ENCODE data around the gene KRTAP1-4. TPM values are rescaled to one million over a fixed set of nuclear protein-coding genes. Genes with fewer than 3 reads are reported as not detected.
"Not testable (repeated sequence)": the region's sequence is repeated elsewhere in the genome, so short reads cannot be mapped to it uniquely, and the experiment has no call there.

Gene KRTAP1-4
- total RNA-seq, 1 donor: not detected

DNA sequence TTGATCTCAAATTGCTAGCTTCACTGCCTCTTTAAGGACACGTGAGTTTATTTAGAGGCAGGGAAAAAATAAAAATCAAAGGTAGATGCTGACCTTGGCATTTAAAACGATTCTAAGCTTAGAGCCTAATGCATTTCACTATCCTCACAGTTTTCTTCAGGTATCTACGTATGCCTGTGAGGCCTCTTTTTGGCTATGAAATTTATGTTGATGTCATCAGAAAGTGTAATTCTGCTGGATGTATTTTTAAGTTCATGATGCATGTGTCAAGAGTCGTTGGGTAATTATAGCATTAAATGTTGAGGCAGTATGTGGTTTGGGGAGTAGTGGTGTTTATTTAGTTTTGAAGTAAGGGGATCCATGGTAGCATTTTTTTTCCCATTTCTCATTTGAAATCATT, 26.1 kb downstream of the KRTAP1-4 start:
- DNase-seq (ENCODE audit: low read depth): no peak
- H3K4me3 ChIP-seq (ENCODE audit: low read depth, low read length): no peak overlapping the region
- TF ChIP-seq, protein P1, sequence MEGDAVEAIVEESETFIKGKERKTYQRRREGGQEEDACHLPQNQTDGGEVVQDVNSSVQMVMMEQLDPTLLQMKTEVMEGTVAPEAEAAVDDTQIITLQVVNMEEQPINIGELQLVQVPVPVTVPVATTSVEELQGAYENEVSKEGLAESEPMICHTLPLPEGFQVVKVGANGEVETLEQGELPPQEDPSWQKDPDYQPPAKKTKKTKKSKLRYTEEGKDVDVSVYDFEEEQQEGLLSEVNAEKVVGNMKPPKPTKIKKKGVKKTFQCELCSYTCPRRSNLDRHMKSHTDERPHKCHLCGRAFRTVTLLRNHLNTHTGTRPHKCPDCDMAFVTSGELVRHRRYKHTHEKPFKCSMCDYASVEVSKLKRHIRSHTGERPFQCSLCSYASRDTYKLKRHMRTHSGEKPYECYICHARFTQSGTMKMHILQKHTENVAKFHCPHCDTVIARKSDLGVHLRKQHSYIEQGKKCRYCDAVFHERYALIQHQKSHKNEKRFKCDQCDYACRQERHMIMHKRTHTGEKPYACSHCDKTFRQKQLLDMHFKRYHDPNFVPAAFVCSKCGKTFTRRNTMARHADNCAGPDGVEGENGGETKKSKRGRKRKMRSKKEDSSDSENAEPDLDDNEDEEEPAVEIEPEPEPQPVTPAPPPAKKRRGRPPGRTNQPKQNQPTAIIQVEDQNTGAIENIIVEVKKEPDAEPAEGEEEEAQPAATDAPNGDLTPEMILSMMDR (IDR thresholded peaks at IDR 0.05; ENCODE audit: insufficient read depth, low read length): no peak

GRCh38 chr17:41002814-41003213, 27.2 kb downstream of the KRTAP1-4 start:
- TF ChIP-seq, protein P1 (IDR thresholded peaks at IDR 0.05; ENCODE audit: insufficient read depth, low read length): no peak
- DNase-seq (ENCODE audit: low read depth): no peak
- H3K4me3 ChIP-seq (ENCODE audit: low read depth, low read length): no peak overlapping the region

DNA sequence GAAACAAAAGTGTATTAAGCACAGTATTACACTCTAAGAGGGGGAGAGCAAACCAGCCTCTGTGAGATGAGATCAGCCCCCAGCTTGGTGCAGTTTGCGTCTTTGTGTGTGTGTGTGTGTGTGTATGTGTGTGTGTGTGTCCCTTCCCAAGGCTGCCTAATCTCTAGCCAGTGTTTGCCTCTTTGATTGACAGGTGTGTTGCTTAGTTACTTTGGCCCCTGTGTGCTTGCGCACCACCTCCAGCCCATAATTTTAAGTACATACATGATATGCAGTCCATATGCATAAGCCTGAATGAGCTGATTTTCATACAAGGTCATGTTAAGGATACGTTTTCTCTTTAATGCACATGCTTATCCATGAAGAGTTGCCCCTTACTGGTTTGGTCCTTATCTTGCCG, 28.2 kb downstream of the KRTAP1-4 start:
- no peak overlapping the region for H3K4me3 ChIP-seq (ENCODE audit: low read depth, low read length)
- TF ChIP-seq, protein P1 (IDR thresholded peaks at IDR 0.05; ENCODE audit: insufficient read depth, low read length): no peak
- no peak for DNase-seq (ENCODE audit: low read depth)

DNA sequence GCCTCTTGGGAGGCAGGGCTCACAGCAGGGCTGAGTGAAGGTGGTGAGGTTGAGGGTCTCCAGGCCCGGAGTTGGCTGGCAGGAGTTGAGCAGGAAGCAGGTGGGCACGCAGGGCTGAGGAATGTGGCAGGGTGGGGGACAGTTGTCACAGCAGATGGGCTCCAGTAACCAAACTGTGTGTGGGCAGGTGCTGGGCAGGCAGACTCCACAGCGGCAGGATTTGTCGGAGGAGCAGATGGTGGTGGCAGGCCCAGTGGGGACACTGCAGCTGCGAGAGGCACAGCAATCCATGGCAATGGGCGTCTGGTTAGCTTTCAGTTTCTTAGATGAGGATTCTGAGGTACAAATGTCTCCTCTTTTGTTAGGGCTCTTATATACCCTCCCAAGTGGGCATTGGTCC, 30.4 kb downstream of the KRTAP1-4 start, which contains the start of gene KRTAP3-2:
Gene KRTAP3-2 (minus strand): TSS at position 344 of the 400 bp plus-strand sequence. CDS start 53 bp downstream, at position 291.
- H3K4me3 ChIP-seq (ENCODE audit: low read depth, low read length); DNase-seq (ENCODE audit: low read depth): not testable (repeated sequence)

DNA sequence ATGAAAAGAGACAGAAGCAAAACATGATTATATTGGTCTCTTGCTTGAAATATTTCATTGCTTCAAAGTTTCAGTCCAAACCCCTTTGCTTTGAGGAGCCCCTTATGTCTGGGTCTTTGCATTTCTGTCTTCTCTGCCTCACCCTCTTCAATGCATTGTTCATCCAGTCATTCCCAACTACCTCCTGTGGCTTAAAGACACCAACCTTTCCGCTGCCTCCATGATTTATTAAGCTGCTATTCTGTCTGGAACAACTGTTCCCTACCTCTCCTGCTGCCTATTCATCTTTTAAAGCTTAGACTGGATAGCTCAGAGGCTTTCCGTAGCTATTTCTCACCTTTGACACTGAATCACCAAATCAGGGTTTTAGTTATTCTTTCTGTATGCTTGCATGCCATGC, 32.6 kb downstream of the KRTAP1-4 start:
- TF ChIP-seq, protein P1 (IDR thresholded peaks at IDR 0.05; ENCODE audit: insufficient read depth, low read length): no peak
- DNase-seq (ENCODE audit: low read depth): no peak
- no peak overlapping the region for H3K4me3 ChIP-seq (ENCODE audit: low read depth, low read length)

- DNase-seq (ENCODE audit: low read depth): no peak
- TF ChIP-seq, protein P1 (IDR thresholded peaks at IDR 0.05; ENCODE audit: insufficient read depth, low read length): no peak
Measured at GRCh38 chr17:40996829-40997228, 33.2 kb downstream of the KRTAP1-4 start.

GRCh38 chr17:40995116-40995515, 34.9 kb downstream of the KRTAP1-4 start:
- TF ChIP-seq, protein P1 (IDR thresholded peaks at IDR 0.05; ENCODE audit: insufficient read depth, low read length): no peak
- DNase-seq (ENCODE audit: low read depth): no peak
- no peak overlapping the region for H3K4me3 ChIP-seq (ENCODE audit: low read depth, low read length)

More at GRCh38 chr17:40996829-40997228, 33.2 kb downstream of the KRTAP1-4 start:
- H3K4me3 ChIP-seq (ENCODE audit: low read depth, low read length): no peak overlapping the region
